DMS53 (cell line): Measurements from ENCODE around the gene SPRTN.

Experiments used
- DNase-seq: peaks from one replicate; lab custom pipeline; 2025; lab: John Stamatoyannopoulos, UW

Gene SPRTN

DNA sequence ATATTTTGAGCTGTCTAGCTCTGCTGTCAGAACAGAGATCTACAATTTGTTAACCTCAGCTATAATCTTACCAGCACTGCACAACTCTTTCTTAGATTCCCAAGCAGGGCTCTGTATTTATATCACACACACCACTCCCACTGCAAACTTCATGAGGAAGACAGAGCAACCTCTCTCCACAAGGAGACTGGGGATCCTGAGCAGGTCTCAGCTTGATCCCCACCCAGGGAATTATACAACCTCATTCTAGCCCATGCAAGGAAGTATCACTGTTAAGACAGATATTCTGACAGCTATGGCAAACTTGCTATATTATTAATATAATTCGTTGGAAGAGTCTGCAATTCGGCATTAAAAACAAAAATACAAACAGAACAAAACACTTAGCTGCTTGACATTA, 43.6 kb downstream of the SPRTN start:
- no peak for DNase-seq

DNA sequence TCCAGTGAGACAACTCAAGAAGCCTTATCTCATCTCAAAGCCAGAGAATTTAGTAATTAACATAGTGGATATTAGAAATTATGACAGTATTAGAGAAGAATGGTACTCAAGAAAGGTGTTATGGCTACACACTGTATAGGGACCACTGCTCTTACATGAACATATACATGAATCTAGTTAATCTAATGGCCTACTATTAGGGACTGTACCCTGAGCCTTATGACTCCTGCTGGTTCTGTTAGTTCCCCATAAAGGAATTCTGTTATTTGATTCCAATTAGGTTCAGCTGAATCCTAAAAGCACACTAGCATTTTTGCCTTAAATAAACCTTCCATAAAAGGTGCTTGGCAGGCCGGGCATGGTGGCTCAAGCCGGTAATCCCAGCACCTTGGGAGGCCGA, 44.3 kb downstream of the SPRTN start:
- no peak for DNase-seq

- DNase-seq = no peak
Measured at GRCh38 chr1:231383159-231383860, 45.2 kb downstream of the SPRTN start.

DNA sequence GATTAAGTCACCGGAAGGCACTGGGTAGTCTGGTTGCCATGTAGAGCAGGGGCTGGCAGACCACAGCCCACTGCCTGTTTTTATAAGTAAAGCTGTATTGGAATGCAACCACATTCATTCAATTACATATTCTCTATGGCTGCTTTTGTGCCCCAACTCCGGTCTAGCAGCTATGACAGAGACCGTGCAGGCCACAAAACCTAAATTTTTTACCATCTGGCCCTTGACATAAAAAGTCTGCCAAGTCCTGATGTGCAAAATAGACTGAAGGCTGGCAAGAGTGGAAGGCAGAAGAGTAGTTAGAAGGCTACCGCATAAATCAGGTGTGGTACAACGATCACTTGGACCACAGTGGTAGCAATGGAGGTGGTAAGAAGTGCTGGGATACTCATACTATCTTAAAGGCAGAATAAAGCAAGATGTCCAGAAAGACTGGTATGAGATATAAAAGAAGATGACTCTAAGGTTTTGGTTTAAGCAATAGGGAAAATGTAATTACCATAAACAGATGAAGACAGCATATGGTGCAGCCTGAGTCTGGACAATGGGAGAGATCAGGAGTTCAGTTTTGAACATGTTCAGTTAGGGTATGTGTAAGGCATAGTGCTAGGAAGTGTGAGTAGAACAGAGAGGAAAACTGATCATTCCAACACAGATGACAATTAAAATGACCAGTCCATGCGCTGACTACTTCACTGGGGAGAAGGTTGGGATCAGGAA, 46.8 kb downstream of the SPRTN start:
- DNase-seq = no peak

- DNase-seq = no peak
Measured at GRCh38 chr1:231385416-231385748, 47.3 kb downstream of the SPRTN start.

GRCh38 chr1:231386466-231386865, 48.4 kb downstream of the SPRTN start:
- no peak for DNase-seq

DNA sequence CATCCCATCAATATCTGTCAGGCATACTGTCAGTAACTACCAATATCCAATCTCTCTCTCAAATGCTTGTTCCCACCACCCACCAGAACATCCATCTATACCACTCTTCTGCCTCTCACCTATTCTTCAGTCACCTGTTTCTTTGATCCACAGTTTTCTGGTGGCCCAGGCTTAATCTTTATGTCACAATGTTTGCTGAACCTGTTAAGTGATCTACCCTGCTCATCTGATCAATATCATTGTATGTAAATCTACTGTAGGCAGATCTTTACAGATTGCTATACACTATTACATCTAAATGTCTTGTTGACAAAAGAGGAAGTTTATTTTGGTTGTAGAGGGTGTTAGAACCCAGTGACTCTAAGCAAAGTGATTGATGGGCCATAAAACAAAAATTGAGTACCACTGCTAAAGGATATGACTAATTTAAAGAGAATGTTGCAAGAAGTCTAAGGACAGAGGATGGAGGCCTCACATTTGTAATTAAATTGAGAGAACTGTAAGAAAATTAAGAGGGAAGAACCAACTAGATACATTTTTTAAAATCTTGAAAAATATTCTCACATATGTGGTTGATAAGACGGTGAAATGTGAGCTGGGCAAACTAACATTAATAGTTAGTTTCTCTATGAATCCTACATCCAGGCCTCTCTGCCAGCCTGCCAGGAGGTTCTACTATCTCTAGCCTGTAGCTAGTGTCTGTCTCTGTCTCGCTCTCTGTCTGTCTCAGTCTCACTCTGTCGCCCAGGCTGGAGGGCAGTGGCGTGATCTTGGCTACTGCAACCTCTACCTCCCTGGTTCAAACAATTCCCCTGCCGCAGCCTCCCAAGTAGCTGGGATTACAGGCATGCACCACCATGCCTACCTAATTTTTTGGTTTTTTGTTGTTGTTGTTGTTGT, 49.9 kb downstream of the SPRTN start:
- no peak for DNase-seq

- no peak for DNase-seq
Measured at GRCh38 chr1:231390071-231390470, 52.0 kb downstream of the SPRTN start.

GRCh38 chr1:231392389-231393131, 54.5 kb downstream of the SPRTN start:
- DNase-seq = peak; percentile 29

DNA sequence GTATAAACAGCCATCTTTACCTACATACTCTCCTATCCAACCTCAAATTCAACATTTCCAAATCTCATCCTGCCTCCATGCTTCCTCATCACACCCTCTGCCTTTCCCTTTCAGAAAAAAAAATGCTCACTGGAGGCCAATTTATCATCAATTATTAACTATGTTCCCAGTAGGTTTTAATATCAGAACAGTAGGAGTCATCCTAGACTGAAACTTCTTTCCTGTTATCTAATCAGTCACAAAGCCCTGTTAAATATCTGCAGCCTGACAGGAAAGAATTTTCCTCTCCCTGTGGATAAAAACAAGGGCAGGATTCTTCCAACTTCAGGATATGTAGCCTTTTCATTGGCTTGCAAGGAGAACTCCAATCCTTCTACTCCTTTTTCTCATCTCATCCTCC, 55.6 kb downstream of the SPRTN start:
- peak; percentile 10 for DNase-seq

- DNase-seq = peak; percentile 25
Measured at GRCh38 chr1:231395076-231395997, 57.2 kb downstream of the SPRTN start.

DNA sequence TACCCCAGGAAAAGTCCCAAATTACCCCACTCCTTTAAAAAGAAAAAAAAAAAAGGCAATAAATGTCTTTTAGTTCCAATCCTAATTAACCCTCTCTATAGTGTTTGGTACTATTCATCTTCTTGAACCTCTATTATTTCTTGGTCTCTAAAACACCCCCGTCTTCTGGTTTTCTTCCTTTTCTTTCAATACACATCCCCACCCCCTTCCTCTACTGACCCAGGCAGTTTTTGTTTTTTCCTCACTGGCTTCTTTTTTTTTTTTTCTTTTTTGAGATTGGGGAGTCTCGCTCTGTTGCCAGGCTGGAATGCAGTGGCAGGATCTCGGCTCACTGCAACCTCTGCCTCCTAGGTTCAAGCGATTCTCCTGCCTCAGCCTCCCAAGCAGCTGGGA, 57.9 kb downstream of the SPRTN start:
- DNase-seq = no peak

DNA sequence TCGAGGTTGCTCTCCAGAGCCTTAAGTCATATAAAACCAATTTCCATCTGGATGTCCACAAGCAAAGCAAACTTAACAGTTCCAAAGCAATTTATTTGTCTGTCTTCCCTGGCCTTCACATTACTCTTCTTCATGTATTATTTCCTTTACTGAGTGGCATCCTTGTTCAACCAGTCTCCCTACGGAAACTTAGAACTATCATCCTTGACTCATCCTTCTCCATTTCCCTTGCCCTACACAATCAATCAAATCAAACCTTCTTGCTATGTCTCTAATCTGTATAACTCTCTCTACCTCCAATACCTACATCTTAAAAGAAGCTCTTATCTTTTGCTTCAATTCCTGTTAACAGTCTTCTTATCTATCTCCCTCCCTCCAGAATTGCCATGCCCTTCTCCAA, 58.5 kb downstream of the SPRTN start:
- DNase-seq = no peak

GRCh38 chr1:231397886-231398671, 60.0 kb downstream of the SPRTN start:
- DNase-seq = no peak

- DNase-seq = no peak
Measured at GRCh38 chr1:231401478-231401877, 63.4 kb downstream of the SPRTN start.

DNA sequence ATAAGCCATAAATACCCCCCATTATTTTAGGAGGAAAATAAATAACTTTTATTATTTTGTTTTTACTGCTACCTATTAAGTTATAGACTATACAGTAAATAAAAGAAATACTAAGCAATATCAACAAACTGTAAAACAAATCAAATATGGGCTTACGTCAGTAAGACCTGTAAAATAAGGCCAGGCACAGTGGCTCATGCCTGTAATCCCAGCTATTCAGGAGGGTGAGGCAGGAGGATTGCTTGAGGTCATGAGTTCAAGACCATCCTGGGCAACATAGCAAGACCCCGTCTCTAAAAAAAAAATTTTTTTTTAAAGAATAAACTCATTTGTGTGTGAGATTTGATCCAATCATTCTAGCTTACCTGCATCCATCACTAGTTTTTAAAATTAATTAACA, 66.2 kb downstream of the SPRTN start:
- DNase-seq = no peak
